Fibroblast of villous mesenchyme (primary cell): ENCODE data around the gene IL20. TPM values are rescaled to one million over a fixed set of nuclear protein-coding genes. Genes with fewer than 3 reads are reported as not detected.

ENCODE experiments used
- DNase-seq: peaks from one replicate; pipeline ENCODE4 v3.0.0-alpha.2; 2010; ENCODE audit warnings: low read depth
- H3K4me3 ChIP-seq: 2 replicates; pipeline ENCODE4 v1.5.1; 2011; ENCODE audit warnings: low read depth, mild to moderate bottlenecking, low read length
- CTCF ChIP-seq: IDR thresholded peaks from 2 replicates; pipeline ENCODE4 v1.5.1; 2012; ENCODE audit warnings: low read depth, mild to moderate bottlenecking, low read length; ENCODE audit not compliant: insufficient read depth
- total RNA-seq: library from RNA; depleted of rRNA; stranded (reverse); fragments of >200 nt; gene quantifications from 2 replicates; pipeline ENCODE4 v1.2.3, GENCODE V29; 2012

IL20 gene
- total RNA-seq, 1 donor: 0.86 TPM

- TF ChIP-seq CTCF: no peak
- no peak overlapping the region for H3K4me3 ChIP-seq
- DNase-seq: no peak
Measured at GRCh38 chr1:206841609-206842323, 23.7 kb upstream of the IL20 start.

DNA sequence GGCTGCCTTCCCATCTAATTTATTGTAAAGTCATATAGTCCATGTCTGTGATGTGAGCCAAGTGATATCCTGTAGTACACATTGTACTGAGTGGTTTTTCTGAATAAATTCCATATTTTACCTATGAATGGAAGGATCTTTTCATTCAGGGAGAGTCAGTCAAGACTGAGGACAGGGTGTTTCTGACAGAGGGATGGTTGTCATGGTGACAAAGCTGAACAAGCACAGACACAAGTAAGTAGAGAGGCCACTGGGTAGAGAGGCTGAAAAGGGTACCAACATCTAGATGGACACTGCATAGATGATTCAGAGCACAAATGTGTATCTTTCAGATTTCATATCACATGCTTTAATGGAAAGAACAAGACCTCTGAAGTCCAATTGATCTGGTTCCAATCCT, 22.6 kb upstream of the IL20 start:
- TF ChIP-seq CTCF: no peak

DNA sequence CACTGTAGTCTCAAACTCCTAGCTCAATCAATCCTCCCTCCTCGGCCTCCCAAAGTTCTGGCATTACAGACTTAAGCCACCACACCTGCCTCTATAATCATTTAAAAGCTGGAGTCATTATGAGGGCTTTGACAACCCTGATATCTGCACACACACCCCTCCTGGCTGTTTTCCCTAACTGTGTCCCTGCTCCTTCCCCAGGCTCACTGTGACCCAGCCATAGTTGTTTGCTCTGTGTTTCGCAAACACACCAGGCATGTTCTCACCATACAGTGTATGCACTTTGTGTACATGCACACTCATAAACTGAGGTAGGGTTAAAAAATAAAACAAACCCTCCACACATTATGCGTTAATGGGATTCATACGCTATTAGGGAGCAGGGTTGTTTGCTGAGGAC, 21.8 kb upstream of the IL20 start:
- TF ChIP-seq CTCF: no peak
- H3K4me3 ChIP-seq: no peak overlapping the region
- DNase-seq: no peak

More for the DNA sequence above, 22.6 kb upstream of the IL20 start:
- no peak for DNase-seq
- H3K4me3 ChIP-seq: no peak overlapping the region

DNA sequence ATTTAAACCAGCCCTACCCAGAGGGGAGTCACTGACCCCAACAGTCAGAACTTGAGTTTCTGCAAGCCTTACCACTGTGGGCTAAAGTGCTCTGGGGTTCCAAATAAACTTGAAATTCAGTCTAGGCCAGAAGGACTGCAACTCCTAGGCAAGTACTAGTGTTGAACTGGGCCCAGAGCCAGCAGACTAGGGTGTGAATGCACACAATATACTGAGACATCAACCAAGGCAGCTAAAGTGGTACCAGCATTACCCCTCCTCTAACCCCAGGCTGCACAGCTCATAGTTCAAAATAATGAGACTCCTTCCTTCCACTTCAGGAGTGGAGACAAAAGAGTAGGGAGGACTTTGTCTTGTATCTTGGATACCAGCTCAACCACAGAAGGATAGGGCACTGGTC, 18.9 kb upstream of the IL20 start:
- TF ChIP-seq CTCF: no peak
- H3K4me3 ChIP-seq: no peak overlapping the region
- DNase-seq: no peak

DNA sequence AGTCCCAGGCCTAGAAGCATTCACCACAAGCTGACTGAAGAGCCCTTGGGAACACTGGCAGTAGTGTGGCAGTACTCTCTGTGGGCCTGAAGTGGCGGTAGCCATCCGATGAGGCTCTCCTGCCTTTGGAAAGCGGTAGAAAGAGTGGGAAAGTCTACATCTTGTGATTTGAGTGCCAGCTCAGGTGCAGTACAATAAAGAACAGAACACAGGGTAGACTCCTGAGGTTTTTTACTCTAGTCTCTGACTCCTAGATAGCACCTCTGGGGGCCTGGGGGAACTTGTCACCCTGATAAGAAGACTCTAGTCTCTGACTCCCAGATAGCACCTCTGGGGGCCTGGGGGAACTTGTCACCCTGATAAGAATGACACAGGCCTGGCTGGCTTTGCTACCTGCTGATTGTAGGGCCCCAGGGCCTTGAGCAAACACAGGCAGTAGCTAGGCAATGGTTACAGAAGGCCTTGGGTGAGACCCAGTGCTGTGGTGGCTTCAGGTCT, 18.0 kb upstream of the IL20 start:
- TF ChIP-seq CTCF: no peak
- DNase-seq: no peak

GRCh38 chr1:206847946-206848345, 17.5 kb upstream of the IL20 start:
- H3K4me3 ChIP-seq: no peak overlapping the region
- TF ChIP-seq CTCF: no peak
- no peak for DNase-seq

More for the DNA sequence above, 18.0 kb upstream of the IL20 start:
- no peak overlapping the region for H3K4me3 ChIP-seq

GRCh38 chr1:206850401-206850800, 15.0 kb upstream of the IL20 start:
- no peak for TF ChIP-seq CTCF
- peak; percentile 64 for DNase-seq
- H3K4me3 ChIP-seq: no peak overlapping the region
